Measurements from ENCODE around the gene ATOX1. TPM values are rescaled to one million over a fixed set of nuclear protein-coding genes. Genes with fewer than 3 reads are reported as not detected.

The ATOX1 gene
- total and polyA plus RNA-seq, 9 of the 15 experiments (the other 6 are each of a cell fraction or from before 2014, with no cell fraction given): 59.2 to 318 (median 86.2) TPM

DNA sequence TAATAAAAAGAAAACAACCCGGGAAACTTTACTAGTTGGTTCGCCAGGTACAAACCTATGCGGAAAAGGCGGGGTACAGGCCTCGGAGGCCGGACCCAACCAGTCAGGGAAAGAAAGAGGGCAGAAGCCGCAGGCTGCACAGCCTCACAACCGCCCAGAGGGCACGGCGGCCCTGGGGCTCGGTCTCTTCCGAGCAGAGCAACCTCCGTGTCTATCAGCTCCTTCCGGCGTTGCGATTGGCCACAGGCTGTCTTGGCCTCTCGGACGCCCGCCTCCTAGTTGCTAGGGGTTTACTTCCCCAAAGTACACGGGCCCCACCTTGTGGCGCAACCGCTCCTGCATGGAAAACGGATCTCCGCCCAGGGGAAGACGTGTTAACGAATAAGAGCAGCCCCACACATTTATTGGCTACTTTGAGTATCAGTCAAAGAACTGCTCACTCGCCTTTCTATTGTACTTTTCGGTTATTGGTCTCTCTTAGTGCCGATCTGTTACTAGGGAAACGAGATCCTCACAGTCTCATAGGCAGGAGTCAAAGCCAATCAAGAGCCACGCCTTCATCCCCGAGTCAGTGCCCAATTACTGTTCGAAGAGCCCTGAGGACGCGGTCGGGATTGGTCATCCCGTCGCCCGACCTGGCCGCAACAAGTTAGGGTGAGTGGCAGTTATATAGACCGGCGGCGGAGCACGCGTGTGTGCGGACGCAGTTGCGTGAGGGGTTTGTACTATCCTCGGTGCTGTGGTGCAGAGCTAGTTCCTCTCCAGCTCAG lies 13.0 kb upstream of the ATOX1 start, which contains the start of gene G3BP1 (continued):
- TF ChIP-seq, protein P1, sequence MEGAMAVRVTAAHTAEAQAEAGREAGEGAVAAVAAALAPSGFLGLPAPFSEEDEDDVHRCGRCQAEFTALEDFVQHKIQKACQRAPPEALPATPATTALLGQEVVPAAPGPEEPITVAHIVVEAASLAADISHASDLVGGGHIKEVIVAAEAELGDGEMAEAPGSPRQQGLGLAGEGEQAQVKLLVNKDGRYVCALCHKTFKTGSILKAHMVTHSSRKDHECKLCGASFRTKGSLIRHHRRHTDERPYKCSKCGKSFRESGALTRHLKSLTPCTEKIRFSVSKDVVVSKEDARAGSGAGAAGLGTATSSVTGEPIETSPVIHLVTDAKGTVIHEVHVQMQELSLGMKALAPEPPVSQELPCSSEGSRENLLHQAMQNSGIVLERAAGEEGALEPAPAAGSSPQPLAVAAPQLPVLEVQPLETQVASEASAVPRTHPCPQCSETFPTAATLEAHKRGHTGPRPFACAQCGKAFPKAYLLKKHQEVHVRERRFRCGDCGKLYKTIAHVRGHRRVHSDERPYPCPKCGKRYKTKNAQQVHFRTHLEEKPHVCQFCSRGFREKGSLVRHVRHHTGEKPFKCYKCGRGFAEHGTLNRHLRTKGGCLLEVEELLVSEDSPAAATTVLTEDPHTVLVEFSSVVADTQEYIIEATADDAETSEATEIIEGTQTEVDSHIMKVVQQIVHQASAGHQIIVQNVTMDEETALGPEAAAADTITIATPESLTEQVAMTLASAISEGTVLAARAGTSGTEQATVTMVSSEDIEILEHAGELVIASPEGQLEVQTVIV (CRISPR knock-in tag; IDR thresholded peaks at IDR 0.05; ENCODE audit: borderline replicate concordance): no peak
- TF ChIP-seq RFX5 (IDR thresholded peaks at IDR 0.05; ENCODE audit: low read depth, low read length) (no peak), ZBTB8A (IDR thresholded peaks at IDR 0.05; ENCODE audit: partially characterized antibody) (no peak), ZNF174 (CRISPR knock-in tag; IDR thresholded peaks at IDR 0.05) (0 out of 2 replicates have a peak, but pooled peaks have one; percentile 61), GABPA (tag; conservative IDR thresholded peaks at IDR 0.05; ENCODE audit: low read depth) (peak; percentile 93), LCOR (CRISPR knock-in tag; IDR thresholded peaks at IDR 0.05) (peak; percentile 65; the same call in 1 of the 2 replicates), KLF16 (IDR thresholded peaks at IDR 0.05) (no peak)
- TF ChIP-seq, protein P2, sequence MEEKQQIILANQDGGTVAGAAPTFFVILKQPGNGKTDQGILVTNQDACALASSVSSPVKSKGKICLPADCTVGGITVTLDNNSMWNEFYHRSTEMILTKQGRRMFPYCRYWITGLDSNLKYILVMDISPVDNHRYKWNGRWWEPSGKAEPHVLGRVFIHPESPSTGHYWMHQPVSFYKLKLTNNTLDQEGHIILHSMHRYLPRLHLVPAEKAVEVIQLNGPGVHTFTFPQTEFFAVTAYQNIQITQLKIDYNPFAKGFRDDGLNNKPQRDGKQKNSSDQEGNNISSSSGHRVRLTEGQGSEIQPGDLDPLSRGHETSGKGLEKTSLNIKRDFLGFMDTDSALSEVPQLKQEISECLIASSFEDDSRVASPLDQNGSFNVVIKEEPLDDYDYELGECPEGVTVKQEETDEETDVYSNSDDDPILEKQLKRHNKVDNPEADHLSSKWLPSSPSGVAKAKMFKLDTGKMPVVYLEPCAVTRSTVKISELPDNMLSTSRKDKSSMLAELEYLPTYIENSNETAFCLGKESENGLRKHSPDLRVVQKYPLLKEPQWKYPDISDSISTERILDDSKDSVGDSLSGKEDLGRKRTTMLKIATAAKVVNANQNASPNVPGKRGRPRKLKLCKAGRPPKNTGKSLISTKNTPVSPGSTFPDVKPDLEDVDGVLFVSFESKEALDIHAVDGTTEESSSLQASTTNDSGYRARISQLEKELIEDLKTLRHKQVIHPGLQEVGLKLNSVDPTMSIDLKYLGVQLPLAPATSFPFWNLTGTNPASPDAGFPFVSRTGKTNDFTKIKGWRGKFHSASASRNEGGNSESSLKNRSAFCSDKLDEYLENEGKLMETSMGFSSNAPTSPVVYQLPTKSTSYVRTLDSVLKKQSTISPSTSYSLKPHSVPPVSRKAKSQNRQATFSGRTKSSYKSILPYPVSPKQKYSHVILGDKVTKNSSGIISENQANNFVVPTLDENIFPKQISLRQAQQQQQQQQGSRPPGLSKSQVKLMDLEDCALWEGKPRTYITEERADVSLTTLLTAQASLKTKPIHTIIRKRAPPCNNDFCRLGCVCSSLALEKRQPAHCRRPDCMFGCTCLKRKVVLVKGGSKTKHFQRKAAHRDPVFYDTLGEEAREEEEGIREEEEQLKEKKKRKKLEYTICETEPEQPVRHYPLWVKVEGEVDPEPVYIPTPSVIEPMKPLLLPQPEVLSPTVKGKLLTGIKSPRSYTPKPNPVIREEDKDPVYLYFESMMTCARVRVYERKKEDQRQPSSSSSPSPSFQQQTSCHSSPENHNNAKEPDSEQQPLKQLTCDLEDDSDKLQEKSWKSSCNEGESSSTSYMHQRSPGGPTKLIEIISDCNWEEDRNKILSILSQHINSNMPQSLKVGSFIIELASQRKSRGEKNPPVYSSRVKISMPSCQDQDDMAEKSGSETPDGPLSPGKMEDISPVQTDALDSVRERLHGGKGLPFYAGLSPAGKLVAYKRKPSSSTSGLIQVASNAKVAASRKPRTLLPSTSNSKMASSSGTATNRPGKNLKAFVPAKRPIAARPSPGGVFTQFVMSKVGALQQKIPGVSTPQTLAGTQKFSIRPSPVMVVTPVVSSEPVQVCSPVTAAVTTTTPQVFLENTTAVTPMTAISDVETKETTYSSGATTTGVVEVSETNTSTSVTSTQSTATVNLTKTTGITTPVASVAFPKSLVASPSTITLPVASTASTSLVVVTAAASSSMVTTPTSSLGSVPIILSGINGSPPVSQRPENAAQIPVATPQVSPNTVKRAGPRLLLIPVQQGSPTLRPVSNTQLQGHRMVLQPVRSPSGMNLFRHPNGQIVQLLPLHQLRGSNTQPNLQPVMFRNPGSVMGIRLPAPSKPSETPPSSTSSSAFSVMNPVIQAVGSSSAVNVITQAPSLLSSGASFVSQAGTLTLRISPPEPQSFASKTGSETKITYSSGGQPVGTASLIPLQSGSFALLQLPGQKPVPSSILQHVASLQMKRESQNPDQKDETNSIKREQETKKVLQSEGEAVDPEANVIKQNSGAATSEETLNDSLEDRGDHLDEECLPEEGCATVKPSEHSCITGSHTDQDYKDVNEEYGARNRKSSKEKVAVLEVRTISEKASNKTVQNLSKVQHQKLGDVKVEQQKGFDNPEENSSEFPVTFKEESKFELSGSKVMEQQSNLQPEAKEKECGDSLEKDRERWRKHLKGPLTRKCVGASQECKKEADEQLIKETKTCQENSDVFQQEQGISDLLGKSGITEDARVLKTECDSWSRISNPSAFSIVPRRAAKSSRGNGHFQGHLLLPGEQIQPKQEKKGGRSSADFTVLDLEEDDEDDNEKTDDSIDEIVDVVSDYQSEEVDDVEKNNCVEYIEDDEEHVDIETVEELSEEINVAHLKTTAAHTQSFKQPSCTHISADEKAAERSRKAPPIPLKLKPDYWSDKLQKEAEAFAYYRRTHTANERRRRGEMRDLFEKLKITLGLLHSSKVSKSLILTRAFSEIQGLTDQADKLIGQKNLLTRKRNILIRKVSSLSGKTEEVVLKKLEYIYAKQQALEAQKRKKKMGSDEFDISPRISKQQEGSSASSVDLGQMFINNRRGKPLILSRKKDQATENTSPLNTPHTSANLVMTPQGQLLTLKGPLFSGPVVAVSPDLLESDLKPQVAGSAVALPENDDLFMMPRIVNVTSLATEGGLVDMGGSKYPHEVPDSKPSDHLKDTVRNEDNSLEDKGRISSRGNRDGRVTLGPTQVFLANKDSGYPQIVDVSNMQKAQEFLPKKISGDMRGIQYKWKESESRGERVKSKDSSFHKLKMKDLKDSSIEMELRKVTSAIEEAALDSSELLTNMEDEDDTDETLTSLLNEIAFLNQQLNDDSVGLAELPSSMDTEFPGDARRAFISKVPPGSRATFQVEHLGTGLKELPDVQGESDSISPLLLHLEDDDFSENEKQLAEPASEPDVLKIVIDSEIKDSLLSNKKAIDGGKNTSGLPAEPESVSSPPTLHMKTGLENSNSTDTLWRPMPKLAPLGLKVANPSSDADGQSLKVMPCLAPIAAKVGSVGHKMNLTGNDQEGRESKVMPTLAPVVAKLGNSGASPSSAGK (IDR thresholded peaks at IDR 0.05): peak; percentile 42; the same call in 1 of the 2 replicates
